Nephron (organoid): Measurements from ENCODE around the gene FAM163A.
"Not testable (repeated sequence)": the region's sequence is repeated elsewhere in the genome, so short reads cannot be mapped to it uniquely, and the experiment has no call there.

Source experiments
- H3K27ac Mint-ChIP-seq, 3 experiments: 2 replicates each; pipeline ENCODE4 v1.8.0; 2020; ENCODE audit warnings: mixed read lengths in 3 of 3, mild to moderate bottlenecking in 2 of 3, moderate library complexity in 1 of 3
- H3K27me3 Mint-ChIP-seq: 2 replicates; pipeline ENCODE4 v1.8.0; 2021; ENCODE audit warnings: low read depth, mild to moderate bottlenecking, moderate library complexity, mixed read lengths
- H3K36me3 Mint-ChIP-seq: 2 replicates; pipeline ENCODE4 v1.8.0; 2020; ENCODE audit warnings: low read depth, mixed read lengths
- H3K4me1 Mint-ChIP-seq: 2 replicates; pipeline ENCODE4 v1.8.0; 2020; ENCODE audit warnings: mixed read lengths
- H3K4me3 Mint-ChIP-seq, 3 experiments: 2 replicates each; pipeline ENCODE4 v1.8.0; 2020; ENCODE audit warnings: mild to moderate bottlenecking in 3 of 3, mixed read lengths in 3 of 3, moderate library complexity in 2 of 3
- H3K9me3 Mint-ChIP-seq: 2 replicates; pipeline ENCODE4 v1.8.0; 2020; ENCODE audit warnings: mixed read lengths
- CTCF ChIP-seq, 3 experiments: fragments of 200-600 bp; sonication (generic); IDR thresholded peaks; one replicate each; pipeline ENCODE4 v1.5.0; 2021; ENCODE audit warnings: antibody characterized with exemption in 3 of 3; ENCODE audit not compliant: unreplicated experiment in 3 of 3

Gene FAM163A

GRCh38 chr1:179798213-179798863 is 55.2 kb downstream of the FAM163A start:
- no peak overlapping the region for H3K4me3 Mint-ChIP-seq
- peaks cover 8% of the 10 kb centered on the region for H3K27me3 Mint-ChIP-seq

GRCh38 chr1:179798864-179799516 is 55.9 kb downstream of the FAM163A start:
- Mint-ChIP-seq H3K4me3 (no peak overlapping the region), H3K27ac (no peak overlapping the region), H3K36me3 (no peaks in the 10 kb centered on the region), H3K27me3 (peaks cover 8% of the 10 kb centered on the region), H3K4me1 (peaks cover 13% of the 10 kb centered on the region), H3K9me3 (no peaks in the 10 kb centered on the region)
- no peak for TF ChIP-seq CTCF (IDR thresholded peaks at IDR 0.05; ENCODE audit: unreplicated experiment in 3 of 3)

More at GRCh38 chr1:179798213-179798863, 55.2 kb downstream of the FAM163A start:
- Mint-ChIP-seq H3K4me1 (peaks cover 15% of the 10 kb centered on the region), H3K27ac (no peak overlapping the region), H3K36me3 (no peaks in the 10 kb centered on the region), H3K9me3 (no peaks in the 10 kb centered on the region)
- no peak for TF ChIP-seq CTCF (IDR thresholded peaks at IDR 0.05; ENCODE audit: unreplicated experiment in 3 of 3)

- Mint-ChIP-seq H3K27ac (no peak overlapping the region), H3K4me3 (no peak overlapping the region), H3K9me3 (no peaks in the 10 kb centered on the region), H3K27me3 (peaks cover 8% of the 10 kb centered on the region), H3K36me3 (no peaks in the 10 kb centered on the region), H3K4me1 (peaks cover 6% of the 10 kb centered on the region)
- no peak for TF ChIP-seq CTCF (IDR thresholded peaks at IDR 0.05; ENCODE audit: unreplicated experiment in 3 of 3)
These were observed 57.4 kb downstream of the FAM163A start for GRCh38 chr1:179800481-179800880.

GRCh38 chr1:179803104-179803503 is 60.0 kb downstream of the FAM163A start:
- H3K27ac Mint-ChIP-seq = no peak overlapping the region
- no peak overlapping the region for H3K4me3 Mint-ChIP-seq
- no peaks in the 10 kb centered on the region for H3K9me3 Mint-ChIP-seq
- no peak for TF ChIP-seq CTCF (IDR thresholded peaks at IDR 0.05; ENCODE audit: unreplicated experiment in 3 of 3)
- H3K27me3 Mint-ChIP-seq = peaks cover 8% of the 10 kb centered on the region
- H3K36me3 Mint-ChIP-seq = no peaks in the 10 kb centered on the region
- H3K4me1 Mint-ChIP-seq = peaks cover 6% of the 10 kb centered on the region

- Mint-ChIP-seq H3K4me3 (no peak overlapping the region), H3K36me3 (no peaks in the 10 kb centered on the region), H3K4me1 (peaks cover 3% of the 10 kb centered on the region), H3K9me3 (no peaks in the 10 kb centered on the region), H3K27me3 (peaks cover 14% of the 10 kb centered on the region), H3K27ac (no peak overlapping the region)
- TF ChIP-seq CTCF (IDR thresholded peaks at IDR 0.05; ENCODE audit: unreplicated experiment in 3 of 3) = no peak
These were observed 60.8 kb downstream of the FAM163A start for GRCh38 chr1:179803918-179804317.

GRCh38 chr1:179804417-179804816 is 61.3 kb downstream of the FAM163A start:
- H3K36me3 Mint-ChIP-seq, H3K9me3 Mint-ChIP-seq, H3K27ac Mint-ChIP-seq, H3K4me1 Mint-ChIP-seq, H3K4me3 Mint-ChIP-seq: not testable (repeated sequence)
- peaks cover 14% of the 10 kb centered on the region for H3K27me3 Mint-ChIP-seq
